GM21390 (cell line): ENCODE measurements around the gene TMEM272.

Experiments used
- ATAC-seq: cut with Tn5 transposase; IDR thresholded peaks from one replicate; pipeline ENCODE4 v1.9.1; 2021; ENCODE audit not compliant: unreplicated experiment

The TMEM272 gene

GRCh38 chr13:51826606-51827005, 18.4 kb downstream of the TMEM272 start:
- no peak for ATAC-seq

GRCh38 chr13:51825681-51826254, 19.2 kb downstream of the TMEM272 start:
- no peak for ATAC-seq

GRCh38 chr13:51825165-51825592, 19.8 kb downstream of the TMEM272 start:
- ATAC-seq: peak; percentile 61

- peak; percentile 12 for ATAC-seq
Measured at GRCh38 chr13:51824712-51825111, 20.3 kb downstream of the TMEM272 start.

GRCh38 chr13:51823863-51824262, 21.1 kb downstream of the TMEM272 start:
- no peak for ATAC-seq

- no peak for ATAC-seq
Measured at GRCh38 chr13:51823359-51823758, 21.6 kb downstream of the TMEM272 start.

DNA sequence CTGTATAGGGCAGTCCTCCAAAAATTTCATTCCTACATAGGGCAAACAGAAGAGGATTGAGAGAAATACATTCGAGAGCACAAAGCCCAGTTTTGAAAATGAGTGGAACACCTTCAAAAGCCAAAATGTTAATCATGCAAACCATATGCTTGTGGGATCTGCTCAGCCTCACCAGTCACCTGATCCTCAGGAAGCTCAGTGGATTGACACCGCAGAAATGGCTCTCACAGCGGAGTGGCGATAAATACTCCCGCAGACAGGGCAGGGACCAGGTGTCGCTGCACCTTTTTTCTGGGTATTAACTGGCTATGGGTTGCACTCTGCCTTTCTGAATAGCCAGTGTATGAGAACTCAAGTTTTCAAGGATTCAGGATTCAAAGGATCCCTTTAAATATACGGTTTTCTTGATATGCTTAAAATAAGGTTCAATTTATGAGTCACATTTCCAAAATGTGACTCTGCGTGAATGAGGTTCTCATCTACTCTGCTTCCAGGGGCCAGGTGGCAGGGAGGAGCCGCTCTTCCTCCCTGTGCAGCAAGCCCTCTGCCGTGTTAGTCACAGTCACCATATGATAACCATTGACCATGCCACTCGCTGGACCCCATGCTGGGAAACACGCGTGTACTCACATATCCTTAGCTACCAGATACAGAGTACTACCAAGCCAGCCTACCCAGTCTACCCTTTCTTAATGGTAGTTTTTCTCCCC, 22.7 kb downstream of the TMEM272 start:
- ATAC-seq: no peak

DNA sequence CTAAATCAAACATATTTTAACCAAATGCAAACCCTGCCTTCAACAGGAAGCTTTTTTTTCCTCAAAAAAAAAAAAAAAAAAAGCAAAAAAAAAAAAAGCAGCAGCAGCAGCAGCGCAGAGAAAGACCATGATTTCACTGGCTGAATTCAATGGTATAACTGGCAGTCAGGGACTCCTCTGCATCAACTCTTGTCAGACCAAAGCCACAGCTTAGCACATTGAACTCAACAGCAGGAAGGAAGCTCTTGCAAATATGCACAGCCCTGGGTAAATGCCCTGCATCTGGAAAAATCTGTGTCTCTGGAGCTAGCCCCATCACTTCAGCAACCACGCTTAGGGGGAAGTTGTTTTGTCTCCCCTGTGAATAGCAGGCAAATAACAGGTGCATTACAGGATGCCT, 23.4 kb downstream of the TMEM272 start:
- ATAC-seq: no peak

- no peak for ATAC-seq
Measured at GRCh38 chr13:51820016-51820597, 24.9 kb downstream of the TMEM272 start.

GRCh38 chr13:51819544-51819943, 25.4 kb downstream of the TMEM272 start:
- ATAC-seq: no peak

GRCh38 chr13:51818781-51819511, 26.0 kb downstream of the TMEM272 start:
- no peak for ATAC-seq

- no peak for ATAC-seq
Measured at GRCh38 chr13:51818276-51818675, 26.7 kb downstream of the TMEM272 start.

GRCh38 chr13:51817717-51818116, 27.3 kb downstream of the TMEM272 start:
- no peak for ATAC-seq

DNA sequence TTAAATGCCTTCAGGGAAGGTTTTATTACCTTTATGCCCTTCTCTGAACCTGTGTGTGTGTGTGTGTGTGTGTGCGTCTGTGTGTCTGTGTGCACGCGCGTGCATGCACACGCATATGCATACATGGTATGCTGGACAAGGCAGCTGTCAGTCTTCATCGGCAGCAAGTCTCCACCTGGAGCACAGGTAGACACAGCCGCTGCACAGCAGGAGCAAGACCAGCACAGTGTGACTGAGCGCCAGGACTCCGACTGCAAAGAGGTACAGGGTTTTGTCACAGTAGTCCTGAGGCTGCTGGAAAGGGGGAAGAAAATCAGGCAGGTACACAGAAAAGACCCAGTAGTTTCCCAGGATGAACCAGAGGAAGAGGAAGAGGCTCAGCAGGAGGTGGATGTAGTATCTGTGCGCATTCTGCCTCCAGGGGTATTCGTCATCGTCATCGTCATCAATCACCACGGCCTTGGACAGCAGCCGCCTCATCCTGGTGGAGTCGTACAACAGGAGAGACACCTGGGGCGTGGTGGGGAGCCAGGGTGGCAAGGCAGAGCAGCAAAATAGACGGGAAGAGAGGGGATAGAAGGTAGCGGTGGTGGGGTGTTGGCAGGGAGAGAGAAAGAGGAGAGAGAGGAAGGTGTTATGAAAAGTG, 28.2 kb downstream of the TMEM272 start:
- ATAC-seq: no peak

GRCh38 chr13:51815848-51816247, 29.1 kb downstream of the TMEM272 start:
- no peak for ATAC-seq

DNA sequence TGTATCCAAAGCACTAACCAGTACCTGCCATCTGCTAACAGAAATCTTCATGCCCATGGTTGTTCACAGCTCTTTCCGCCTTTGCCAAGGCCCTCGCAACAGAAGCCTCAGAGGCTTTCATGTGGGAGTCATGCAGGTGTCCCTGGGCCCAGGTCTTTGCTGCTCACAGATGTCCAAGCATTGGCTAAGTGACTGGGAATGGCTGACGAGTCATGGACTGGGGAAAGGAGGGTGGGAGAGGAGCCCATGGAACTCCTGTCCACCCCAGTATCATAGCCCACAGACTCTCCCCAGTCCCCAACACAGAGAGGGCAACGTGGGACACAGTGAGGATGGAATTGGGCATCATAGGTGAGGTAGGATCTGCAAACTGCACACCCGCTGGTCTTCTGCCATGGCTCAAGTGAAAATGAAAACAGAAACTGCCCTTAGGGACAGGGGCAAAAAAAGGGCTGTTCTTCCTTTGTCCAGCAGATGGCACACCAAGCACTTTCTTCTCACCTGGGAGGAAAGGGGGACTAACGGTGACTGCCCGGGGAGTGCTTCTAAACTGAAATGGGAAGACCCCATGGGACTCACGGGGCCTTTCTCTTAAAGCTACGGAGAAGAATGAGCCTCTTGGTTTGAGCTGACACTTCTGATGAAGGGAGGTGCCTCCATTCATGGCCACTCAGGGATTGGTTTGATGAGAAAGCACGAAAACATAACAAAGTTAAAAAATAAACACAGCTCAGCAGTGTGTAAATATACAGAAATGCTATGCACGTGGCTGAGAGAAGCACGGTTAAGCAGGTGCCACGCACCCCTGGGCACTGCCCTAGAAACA, 29.9 kb downstream of the TMEM272 start:
- ATAC-seq: peak; percentile 78

- no peak for ATAC-seq
Measured at GRCh38 chr13:51814071-51814470, 30.9 kb downstream of the TMEM272 start.

DNA sequence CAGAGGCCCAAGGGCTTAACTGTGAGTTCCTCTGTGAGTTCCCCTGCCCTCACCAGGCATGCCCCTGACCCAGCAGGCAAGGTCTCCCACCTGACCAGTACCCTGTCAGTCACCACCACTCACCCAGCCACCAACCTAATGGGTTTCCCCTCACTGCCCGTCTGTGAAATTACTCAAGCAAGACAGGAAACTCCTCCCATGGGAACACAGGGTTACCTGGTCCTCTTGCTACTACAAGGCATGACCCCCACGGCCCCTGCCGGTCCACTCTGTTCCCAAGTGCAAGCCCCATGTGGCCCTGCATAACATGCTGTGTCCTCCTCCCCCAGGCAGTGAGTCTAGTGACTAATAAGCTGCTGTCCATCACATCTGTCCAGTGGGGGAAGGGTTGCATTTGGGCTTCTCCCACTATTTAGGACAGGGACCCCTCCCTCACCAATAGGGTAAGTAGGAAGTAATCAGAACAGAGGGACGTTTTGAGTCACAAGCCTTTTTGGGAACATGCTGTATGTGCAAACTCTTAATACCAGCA, 33.0 kb downstream of the TMEM272 start:
- no peak for ATAC-seq

DNA sequence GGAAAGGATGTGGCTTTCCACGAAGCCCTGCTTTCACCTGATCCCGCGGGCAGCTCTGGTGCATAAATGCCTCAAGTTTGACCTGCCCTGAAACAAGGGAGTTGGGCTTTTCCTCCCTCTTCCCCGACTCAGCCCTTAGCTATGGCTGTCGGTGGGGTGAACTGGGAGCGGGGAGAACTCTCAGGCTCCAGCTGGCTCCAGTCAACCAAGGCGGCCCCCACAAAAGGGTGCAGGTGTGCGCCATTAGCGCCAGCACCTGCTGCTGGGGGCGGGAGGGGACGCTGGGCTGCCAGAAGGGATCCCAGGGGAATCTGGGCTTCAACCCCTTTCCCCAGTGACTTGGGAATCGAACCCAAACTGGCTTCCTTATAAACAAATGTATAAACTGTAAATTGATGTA, 33.9 kb downstream of the TMEM272 start:
- no peak for ATAC-seq

DNA sequence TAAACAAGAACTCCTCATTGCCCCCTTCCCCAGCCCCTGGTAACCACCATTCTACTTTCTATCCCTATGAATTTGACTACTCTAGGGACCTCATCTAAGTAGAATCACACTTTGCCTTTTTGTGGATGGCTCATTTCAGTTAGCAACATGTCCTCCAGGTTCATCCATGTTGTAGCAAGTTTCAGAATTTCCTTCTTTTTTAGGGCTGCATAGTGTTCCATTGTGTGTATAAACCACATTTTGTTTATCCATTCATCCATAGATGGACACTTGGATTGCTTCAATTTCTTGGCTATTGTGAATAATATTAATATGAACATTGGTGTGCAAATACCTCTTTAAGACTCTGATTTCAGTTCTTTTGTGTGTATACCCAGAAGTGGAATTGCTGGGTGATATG, 36.2 kb downstream of the TMEM272 start:
- no peak for ATAC-seq
